ENCODE measurements around the gene FAH. TPM values are rescaled to one million over a fixed set of nuclear protein-coding genes. Genes with fewer than 3 reads are reported as not detected.

FAH gene
- total and polyA plus RNA-seq, 10 of the 15 experiments (the other 5 are each of a cell fraction or from before 2014, with no cell fraction given): 36.3 to 121 (median 62.0) TPM

DNA sequence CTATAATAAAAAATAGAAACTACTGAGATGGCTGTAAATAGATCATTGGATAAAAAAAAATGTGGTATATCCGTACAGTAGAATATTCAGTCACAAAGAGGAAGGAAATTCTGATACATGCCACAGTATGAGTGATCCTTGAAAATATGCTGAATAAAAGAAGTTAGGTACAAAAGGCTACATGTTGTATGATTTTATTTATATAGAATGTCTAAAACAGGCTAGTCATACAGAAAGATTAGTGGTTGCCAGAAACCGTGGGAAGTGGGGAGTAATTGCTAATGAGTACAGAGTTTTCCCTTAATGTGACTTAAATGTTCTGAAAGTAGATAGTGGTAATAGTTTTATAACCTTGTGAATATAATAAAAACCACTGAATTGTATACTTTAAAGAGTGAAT, 24.9 kb upstream of the FAH start:
- Histone ChIP-seq H3K4me2 (ENCODE audit: control insufficient read depth, insufficient read depth) (no peak overlapping the region), H2AFZ (ENCODE audit: control insufficient read depth, low read depth, low read length) (no peak overlapping the region), H4K20me1 (ENCODE audit: control insufficient read depth, insufficient read depth) (no peaks in the 10 kb centered on the region), H3K27me3 (replicated peaks in 1 of 2; ENCODE audit: control insufficient read depth in 2 of 2, insufficient read depth in 2 of 2, low read length in 1 of 2) (no peaks in the 10 kb centered on the region), H3K4me1 (ENCODE audit: control insufficient read depth, insufficient read depth, low read length) (no peaks in the 10 kb centered on the region), H3K9ac (ENCODE audit: control insufficient read depth, insufficient read depth, low read length) (no peak overlapping the region), H3K9me3 (replicated peaks; ENCODE audit: control insufficient read depth, insufficient read depth, low read length) (no peaks in the 10 kb centered on the region), H3K4me3 (no peak overlapping the region), H3K27ac (ENCODE audit: control insufficient read depth, insufficient read depth) (no peak overlapping the region), H3K79me2 (ENCODE audit: control insufficient read depth, insufficient read depth, low read length) (no peaks in the 10 kb centered on the region), H3K36me3 (ENCODE audit: control insufficient read depth in 2 of 2, insufficient read depth in 2 of 2, low read length in 1 of 2) (peaks cover 4 to 26% of the 10 kb centered on the region in 2 experiments)
- intact Hi-C loops (cut with micrococcal nuclease; ENCODE audit: unreplicated experiment) (no loop called here), in situ Hi-C loops (cut with MboI) (no loop called here)
- DNase-seq (ENCODE audit: low read depth, low spot score): no peak
- BruUV-seq (replicated peaks): no TSS peak
- FAIRE-seq: no peak
- 45% methylated on average over 2 of the region's 2 CpGs for WGBS (ENCODE audit: insufficient coverage, insufficient replicate concordance, low lambda C conversion rate, missing lambda C conversion rate)
- no peak for ATAC-seq
- POLR2A ChIA-PET: interaction anchor here (0.6 kb wide), 1 partner anchor 39 kb away, joined by 3 read pairs; no protein-coding TSS in a partner anchor
- SMC1A ChIA-PET (ENCODE audit: uncharacterized antibody, unreplicated experiment): interaction anchor here (0.6 to 1.3 kb wide), 2 partner anchors 12 to 85 kb away, joined by 3 read pairs; no protein-coding TSS in a partner anchor
- TF ChIP-seq, protein P1, sequence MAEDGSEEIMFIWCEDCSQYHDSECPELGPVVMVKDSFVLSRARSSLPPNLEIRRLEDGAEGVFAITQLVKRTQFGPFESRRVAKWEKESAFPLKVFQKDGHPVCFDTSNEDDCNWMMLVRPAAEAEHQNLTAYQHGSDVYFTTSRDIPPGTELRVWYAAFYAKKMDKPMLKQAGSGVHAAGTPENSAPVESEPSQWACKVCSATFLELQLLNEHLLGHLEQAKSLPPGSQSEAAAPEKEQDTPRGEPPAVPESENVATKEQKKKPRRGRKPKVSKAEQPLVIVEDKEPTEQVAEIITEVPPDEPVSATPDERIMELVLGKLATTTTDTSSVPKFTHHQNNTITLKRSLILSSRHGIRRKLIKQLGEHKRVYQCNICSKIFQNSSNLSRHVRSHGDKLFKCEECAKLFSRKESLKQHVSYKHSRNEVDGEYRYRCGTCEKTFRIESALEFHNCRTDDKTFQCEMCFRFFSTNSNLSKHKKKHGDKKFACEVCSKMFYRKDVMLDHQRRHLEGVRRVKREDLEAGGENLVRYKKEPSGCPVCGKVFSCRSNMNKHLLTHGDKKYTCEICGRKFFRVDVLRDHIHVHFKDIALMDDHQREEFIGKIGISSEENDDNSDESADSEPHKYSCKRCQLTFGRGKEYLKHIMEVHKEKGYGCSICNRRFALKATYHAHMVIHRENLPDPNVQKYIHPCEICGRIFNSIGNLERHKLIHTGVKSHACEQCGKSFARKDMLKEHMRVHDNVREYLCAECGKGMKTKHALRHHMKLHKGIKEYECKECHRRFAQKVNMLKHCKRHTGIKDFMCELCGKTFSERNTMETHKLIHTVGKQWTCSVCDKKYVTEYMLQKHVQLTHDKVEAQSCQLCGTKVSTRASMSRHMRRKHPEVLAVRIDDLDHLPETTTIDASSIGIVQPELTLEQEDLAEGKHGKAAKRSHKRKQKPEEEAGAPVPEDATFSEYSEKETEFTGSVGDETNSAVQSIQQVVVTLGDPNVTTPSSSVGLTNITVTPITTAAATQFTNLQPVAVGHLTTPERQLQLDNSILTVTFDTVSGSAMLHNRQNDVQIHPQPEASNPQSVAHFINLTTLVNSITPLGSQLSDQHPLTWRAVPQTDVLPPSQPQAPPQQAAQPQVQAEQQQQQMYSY (CRISPR knock-in tag; IDR thresholded peaks at IDR 0.05): no peak
- TF ChIP-seq, protein P2, sequence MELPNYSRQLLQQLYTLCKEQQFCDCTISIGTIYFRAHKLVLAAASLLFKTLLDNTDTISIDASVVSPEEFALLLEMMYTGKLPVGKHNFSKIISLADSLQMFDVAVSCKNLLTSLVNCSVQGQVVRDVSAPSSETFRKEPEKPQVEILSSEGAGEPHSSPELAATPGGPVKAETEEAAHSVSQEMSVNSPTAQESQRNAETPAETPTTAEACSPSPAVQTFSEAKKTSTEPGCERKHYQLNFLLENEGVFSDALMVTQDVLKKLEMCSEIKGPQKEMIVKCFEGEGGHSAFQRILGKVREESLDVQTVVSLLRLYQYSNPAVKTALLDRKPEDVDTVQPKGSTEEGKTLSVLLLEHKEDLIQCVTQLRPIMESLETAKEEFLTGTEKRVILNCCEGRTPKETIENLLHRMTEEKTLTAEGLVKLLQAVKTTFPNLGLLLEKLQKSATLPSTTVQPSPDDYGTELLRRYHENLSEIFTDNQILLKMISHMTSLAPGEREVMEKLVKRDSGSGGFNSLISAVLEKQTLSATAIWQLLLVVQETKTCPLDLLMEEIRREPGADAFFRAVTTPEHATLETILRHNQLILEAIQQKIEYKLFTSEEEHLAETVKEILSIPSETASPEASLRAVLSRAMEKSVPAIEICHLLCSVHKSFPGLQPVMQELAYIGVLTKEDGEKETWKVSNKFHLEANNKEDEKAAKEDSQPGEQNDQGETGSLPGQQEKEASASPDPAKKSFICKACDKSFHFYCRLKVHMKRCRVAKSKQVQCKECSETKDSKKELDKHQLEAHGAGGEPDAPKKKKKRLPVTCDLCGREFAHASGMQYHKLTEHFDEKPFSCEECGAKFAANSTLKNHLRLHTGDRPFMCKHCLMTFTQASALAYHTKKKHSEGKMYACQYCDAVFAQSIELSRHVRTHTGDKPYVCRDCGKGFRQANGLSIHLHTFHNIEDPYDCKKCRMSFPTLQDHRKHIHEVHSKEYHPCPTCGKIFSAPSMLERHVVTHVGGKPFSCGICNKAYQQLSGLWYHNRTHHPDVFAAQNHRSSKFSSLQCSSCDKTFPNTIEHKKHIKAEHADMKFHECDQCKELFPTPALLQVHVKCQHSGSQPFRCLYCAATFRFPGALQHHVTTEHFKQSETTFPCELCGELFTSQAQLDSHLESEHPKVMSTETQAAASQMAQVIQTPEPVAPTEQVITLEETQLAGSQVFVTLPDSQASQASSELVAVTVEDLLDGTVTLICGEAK (IDR thresholded peaks at IDR 0.05; ENCODE audit: borderline replicate concordance): no peak
- TF ChIP-seq WRNIP1 (IDR thresholded peaks at IDR 0.05; ENCODE audit: borderline replicate concordance, low read depth, low read length) (no peak), BHLHE40 (IDR thresholded peaks at IDR 0.05; ENCODE audit: borderline replicate concordance in 1 of 2, low read depth in 2 of 2, low read length in 1 of 2) (no peak), NFYB (IDR thresholded peaks at IDR 0.05; ENCODE audit: insufficient read depth, low read depth, low read length) (no peak), KAT2A (conservative IDR thresholded peaks at IDR 0.05; ENCODE audit: control insufficient read depth, low read depth, low read length) (no peak)
- TF ChIP-seq, protein P3, sequence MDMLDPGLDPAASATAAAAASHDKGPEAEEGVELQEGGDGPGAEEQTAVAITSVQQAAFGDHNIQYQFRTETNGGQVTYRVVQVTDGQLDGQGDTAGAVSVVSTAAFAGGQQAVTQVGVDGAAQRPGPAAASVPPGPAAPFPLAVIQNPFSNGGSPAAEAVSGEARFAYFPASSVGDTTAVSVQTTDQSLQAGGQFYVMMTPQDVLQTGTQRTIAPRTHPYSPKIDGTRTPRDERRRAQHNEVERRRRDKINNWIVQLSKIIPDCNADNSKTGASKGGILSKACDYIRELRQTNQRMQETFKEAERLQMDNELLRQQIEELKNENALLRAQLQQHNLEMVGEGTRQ (IDR thresholded peaks at IDR 0.05; ENCODE audit: borderline replicate concordance, low read depth, low read length): no peak
- RAD21 ChIA-PET (ENCODE audit: unreplicated experiment): no interaction called here
- CTCF ChIA-PET: no interaction called here
